ENCODE measurements around the gene PCMTD2.

DNA sequence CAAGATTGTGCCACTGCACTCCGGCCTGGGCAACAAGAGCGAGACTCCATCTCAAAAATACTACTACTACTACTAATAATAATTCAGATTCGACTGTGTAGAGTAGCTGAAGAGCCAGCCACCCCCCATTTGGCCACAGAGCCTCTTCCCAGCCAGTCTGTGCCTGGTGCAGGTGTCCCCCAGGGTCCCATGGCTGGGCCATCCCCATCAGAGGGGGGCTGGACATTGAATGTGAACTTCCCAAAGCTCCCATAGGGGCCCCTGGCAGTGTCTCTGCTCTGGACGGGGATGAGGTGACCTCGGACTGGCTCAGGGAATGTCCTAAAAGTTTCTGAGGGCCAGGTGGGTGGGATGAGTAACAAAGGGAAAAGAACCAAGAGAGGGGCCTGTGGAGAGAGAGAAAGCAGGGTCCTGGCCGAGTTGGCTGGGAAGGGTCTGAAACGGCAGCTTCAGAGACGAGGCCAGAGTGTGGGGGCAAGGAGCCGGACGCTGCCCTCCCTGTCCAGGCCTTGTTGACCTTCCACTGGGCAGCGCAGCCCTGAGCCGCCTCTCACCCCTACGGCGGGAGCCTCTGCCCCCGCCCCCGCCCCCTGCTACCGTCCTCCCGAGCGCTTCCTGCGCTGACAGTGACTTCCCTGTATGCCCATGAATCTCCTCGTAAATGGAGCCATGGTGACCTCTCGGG is 24.9 kb upstream of the PCMTD2 start:
- TF ChIP-seq, protein P1, sequence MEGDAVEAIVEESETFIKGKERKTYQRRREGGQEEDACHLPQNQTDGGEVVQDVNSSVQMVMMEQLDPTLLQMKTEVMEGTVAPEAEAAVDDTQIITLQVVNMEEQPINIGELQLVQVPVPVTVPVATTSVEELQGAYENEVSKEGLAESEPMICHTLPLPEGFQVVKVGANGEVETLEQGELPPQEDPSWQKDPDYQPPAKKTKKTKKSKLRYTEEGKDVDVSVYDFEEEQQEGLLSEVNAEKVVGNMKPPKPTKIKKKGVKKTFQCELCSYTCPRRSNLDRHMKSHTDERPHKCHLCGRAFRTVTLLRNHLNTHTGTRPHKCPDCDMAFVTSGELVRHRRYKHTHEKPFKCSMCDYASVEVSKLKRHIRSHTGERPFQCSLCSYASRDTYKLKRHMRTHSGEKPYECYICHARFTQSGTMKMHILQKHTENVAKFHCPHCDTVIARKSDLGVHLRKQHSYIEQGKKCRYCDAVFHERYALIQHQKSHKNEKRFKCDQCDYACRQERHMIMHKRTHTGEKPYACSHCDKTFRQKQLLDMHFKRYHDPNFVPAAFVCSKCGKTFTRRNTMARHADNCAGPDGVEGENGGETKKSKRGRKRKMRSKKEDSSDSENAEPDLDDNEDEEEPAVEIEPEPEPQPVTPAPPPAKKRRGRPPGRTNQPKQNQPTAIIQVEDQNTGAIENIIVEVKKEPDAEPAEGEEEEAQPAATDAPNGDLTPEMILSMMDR (IDR thresholded peaks at IDR 0.05): no peak
- TF ChIP-seq POLR2A (IDR thresholded peaks at IDR 0.05) (no peak), EP300 (IDR thresholded peaks at IDR 0.05) (no peak)
